HepG2 (cell line): Measurements from ENCODE around the gene ERC1. TPM values are rescaled to one million over a fixed set of nuclear protein-coding genes. Genes with fewer than 3 reads are reported as not detected.

Experiments used
- ARID4A ChIP-seq: sonication (generic); formaldehyde crosslinking; IDR thresholded peaks from 2 replicates; pipeline ENCODE4 v1.5.0; 2020; ENCODE audit warnings: mild to moderate bottlenecking, missing genetic modification reagents, borderline replicate concordance
- CENPBD1 ChIP-seq: sonication (generic); formaldehyde crosslinking; IDR thresholded peaks from 2 replicates; pipeline ENCODE4 v1.8.0; 2022; ENCODE audit warnings: missing genetic modification reagents, low read depth, mild to moderate bottlenecking, borderline replicate concordance
- CSRNP2 ChIP-seq: sonication (generic); formaldehyde crosslinking; conservative IDR thresholded peaks from 2 replicates; pipeline ENCODE4 v1.8.0; 2022; ENCODE audit warnings: low read depth, missing genetic modification reagents
- PHF5A ChIP-seq: IDR thresholded peaks from one replicate; pipeline ENCODE4 v1.6.1; 2018; ENCODE audit warnings: low read depth, missing genetic modification reagents; ENCODE audit not compliant: unreplicated experiment
- STAT6 ChIP-seq: sonication (generic); formaldehyde crosslinking; IDR thresholded peaks from 2 replicates; pipeline ENCODE4 v1.4.0; 2020; ENCODE audit warnings: missing genetic modification reagents, mild to moderate bottlenecking, borderline replicate concordance
- ZFX ChIP-seq: sonication (generic); formaldehyde crosslinking; IDR thresholded peaks from 2 replicates; pipeline ENCODE4 v1.4.0; 2020; ENCODE audit warnings: mild to moderate bottlenecking, low read depth, missing genetic modification reagents, moderate library complexity
- ZNF207 ChIP-seq: fragments of 450-650 bp; IDR thresholded peaks from 2 replicates; pipeline ENCODE4 v1.6.1; 2016; ENCODE audit warnings: antibody characterized with exemption, borderline replicate concordance
- polyA plus RNA-seq, 8 experiments: library from polyadenylated mRNA; depleted of rRNA in 3 of 8; stranded (reverse) in 7 of 8; unstranded in 1 of 8; fragments of >200 nt; fragmentation: Illumina TruSeq in 4 of 8; extraction: Trizol in 4 of 8; gene quantifications; 2 replicates each; pipeline versions ENCODE4 v1.2.1 to v1.2.3, GENCODE V29; 2011 to 2016; ENCODE audit warnings: low read depth in 4 of 8, missing spikeins in 1 of 8, mixed read lengths in 1 of 8; ENCODE audit not compliant: insufficient read depth in 1 of 8
- total RNA-seq, 5 experiments: library from RNA; depleted of rRNA; stranded (reverse); fragments of >200 nt; fragmentation: Illumina TruSeq; extraction: Trizol; gene quantifications; 2 replicates each; pipeline ENCODE4 v1.2.3, GENCODE V29; 2016; ENCODE audit warnings: low read depth in 1 of 5
- TF ChIP-seq, protein P1 (sequence below): sonication (generic); formaldehyde crosslinking; IDR thresholded peaks from 2 replicates; pipeline ENCODE4 v1.4.0; 2020; ENCODE audit warnings: mild to moderate bottlenecking, low read depth, missing genetic modification reagents

The ERC1 gene
- total and polyA plus RNA-seq, 2 of the 13 experiments (the other 11 are each of a cell fraction or from before 2014, with no cell fraction given): 6.1 to 12.4 TPM

DNA sequence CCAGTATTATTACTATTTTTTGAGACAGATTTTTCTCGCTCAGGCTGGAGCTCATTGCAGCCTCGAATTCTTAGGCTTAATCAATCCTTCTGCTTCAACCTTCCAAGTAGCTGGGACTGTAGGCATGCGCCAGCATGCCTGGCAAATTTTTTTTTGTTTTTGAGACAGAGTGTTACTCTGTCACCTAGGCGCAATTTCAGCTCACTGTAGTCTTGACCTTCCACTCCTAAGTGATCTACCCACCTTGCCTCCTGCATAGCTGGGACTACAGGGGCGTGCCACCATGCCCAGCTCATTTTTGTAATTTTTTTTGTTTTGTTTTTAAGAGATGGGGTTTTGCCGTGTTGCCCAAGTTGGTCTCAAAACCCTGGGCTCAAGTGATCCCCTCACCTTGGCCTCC lies 15.2 kb downstream of the ERC1 start (continued):
- no peak for TF ChIP-seq ARID4A (CRISPR knock-in tag)
- TF ChIP-seq CENPBD1: no peak
- no peak for TF ChIP-seq CSRNP2 (CRISPR knock-in tag)
- TF ChIP-seq ZNF207: no peak
- TF ChIP-seq, protein P1, sequence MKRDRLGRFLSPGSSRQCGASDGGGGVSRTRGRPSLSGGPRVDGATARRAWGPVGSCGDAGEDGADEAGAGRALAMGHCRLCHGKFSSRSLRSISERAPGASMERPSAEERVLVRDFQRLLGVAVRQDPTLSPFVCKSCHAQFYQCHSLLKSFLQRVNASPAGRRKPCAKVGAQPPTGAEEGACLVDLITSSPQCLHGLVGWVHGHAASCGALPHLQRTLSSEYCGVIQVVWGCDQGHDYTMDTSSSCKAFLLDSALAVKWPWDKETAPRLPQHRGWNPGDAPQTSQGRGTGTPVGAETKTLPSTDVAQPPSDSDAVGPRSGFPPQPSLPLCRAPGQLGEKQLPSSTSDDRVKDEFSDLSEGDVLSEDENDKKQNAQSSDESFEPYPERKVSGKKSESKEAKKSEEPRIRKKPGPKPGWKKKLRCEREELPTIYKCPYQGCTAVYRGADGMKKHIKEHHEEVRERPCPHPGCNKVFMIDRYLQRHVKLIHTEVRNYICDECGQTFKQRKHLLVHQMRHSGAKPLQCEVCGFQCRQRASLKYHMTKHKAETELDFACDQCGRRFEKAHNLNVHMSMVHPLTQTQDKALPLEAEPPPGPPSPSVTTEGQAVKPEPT (CRISPR knock-in tag): no peak
- no peak for TF ChIP-seq STAT6 (CRISPR knock-in tag)
- TF ChIP-seq PHF5A: no peak
- TF ChIP-seq ZFX: no peak
